Epidermal melanocyte (primary cell): ENCODE data around the gene RANBP1.

Experiments
- DNase-seq: peaks from one replicate; pipeline ENCODE4 v3.0.0; 2011; ENCODE audit warnings: low spot score; ENCODE audit not compliant: insufficient read length

RANBP1 gene

DNA sequence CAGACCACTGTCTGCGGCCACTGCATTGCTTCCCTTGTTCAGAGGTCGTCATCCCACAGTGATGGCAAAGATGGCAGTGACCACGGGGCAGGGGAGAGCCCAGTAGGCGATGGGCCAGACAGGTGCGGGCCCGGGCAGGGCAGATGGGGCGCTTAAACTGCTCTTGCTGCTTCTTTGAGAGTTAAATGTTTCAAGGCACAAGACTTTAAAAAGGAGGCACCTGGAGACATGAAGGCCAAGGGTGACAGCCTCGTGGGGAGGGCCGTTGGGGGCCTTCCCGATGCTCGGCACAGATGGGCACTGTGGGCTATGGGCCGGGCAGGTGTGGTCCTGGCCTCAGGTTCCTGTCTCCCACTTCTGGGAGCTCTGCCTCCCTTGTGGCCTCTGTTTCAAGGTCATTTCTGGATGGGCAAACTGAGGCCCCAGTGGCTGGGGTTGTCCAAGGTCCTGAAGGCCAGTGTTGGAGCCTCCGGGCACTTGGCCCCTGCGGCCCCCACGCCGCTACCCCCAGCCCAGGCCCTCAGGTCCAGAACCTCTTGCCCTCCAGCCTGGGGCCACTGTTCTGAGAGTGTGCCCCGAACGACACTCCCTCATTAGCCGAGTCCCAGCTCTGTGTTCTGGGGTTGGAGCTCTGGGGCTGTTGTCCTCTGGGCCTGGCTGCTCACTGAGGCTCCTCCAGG lies 51.9 kb downstream of the RANBP1 start:
- DNase-seq: no peak

DNA sequence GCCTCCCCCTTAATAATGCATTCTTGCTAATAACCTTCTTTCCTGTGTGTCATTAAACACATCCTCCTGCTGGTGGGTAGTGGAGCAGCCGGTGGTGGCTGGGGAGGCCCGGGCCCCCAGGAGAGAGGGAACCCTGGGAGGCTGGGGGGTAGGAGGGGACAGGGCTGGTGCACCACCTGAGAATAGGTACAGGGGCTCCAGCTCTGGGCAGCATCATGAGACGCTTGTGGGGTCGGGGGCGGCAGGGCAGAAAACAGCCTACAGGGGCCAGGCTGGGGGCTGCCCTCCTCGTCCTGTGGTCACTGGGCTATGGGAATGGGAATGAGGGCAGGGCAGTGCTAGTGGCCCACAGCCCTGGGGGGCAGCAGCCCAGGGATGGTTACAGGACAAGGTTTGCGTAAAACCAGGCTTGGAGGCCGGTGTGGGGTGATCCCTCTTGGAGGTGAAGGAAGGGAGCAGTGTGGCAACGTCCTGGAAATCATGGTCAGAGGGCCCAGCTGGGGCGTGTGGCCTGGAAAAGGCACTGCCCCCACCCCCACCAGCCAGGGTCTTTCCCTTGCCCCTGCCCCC lies 53.4 kb downstream of the RANBP1 start:
- DNase-seq: no peak

DNA sequence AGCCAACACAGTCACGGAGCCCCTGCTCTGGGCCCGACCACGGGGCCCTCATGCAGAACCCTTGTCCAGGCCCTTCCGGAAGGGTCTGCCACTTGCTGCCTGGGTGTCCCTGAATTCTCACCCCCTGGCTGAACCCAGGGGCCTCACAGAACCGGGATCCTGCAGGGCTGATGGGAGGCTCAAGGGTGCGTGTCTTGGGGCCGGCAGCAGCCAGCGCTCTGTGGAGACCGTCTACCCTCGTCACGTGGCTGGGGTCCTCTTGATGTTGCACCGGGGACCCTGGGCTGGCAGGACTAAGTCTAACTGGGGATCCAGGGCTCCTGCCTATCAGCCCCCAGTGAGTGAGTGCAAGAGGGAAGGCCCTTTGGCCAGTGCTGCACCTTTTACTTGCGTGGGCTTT lies 54.3 kb downstream of the RANBP1 start:
- DNase-seq: no peak

DNA sequence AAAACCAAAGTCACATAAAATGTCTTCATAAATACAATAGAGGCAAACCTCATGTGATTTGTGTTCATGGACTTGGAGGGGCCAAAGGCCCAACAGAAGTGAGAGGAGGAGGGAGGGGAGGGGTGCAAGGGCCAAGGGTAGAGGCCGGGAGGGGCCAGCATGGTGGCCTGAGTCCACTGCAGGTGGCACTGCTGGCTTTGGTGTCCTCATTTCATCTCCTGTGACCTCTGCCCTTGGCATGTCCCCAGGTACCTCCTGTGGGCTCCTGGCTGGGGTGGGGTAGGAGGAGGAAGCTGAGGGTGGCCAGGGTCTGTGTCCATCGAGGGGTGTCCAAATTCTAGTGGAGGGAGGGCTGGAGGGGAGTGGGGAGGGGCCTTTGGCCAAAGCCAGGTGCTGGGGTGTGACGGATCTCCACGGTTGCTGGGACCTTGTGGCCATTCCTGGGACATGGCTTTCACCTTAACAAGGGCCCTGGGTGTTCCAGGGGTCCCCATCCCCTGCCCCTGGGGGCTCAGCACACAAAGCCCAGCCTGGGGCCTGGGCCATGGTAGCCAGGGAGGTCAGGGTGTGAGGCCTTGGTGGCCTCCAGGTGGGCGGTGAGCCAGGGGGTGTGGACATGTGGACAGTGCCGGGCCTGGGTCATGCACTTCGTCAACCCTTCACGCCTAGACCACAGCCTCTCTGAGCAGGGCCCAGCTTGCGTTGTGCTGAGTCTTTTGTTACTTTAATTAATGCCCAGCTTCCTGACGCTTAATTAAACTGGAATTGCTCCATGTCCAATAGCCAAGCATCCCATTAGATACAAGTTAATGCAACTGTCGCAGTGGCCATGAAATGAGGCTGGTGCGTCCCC lies 55.6 kb downstream of the RANBP1 start:
- no peak for DNase-seq

- DNase-seq: no peak
These were observed 56.3 kb downstream of the RANBP1 start for GRCh38 chr22:20172141-20172613.

DNA sequence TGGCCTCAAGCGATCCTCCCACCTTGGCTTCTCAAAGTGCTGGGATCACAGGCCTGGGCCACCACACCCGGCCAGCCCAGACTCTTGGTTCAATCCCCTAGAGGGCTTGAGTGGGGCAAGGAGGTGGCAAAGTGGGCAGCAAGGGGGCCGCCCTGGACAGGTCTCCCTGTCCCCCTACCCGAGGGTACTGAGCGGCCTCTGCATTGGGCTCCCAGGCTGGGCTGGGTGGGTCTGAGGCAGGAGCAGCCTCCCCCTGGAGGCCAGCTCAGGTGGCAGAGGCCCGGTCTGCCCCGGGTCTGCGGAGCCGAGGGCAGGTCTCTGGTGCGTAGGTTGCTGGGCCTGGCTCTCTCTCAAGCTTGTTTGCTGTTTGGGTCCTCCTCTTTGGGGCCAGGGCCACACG lies 57.3 kb downstream of the RANBP1 start:
- DNase-seq: no peak

DNA sequence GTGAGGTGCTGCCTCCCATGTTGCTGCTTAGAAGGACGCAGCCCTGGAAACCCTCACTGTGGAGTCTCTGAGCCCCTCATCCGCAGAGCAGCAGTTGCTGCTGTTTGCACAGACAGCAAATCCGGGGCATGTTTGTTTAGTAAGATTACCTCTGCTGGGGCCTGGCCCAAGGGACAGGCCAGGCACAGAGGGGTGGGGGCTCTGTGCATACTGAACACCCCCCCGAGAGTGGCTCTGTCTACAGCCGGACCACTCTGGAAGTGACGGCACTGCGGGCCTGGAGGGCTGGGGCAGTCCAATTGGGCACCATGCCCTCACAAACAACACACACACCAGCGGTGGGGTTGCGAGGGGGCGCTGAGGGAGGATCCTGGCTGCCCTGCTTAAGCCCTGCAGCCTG lies 57.9 kb downstream of the RANBP1 start:
- DNase-seq: no peak

DNA sequence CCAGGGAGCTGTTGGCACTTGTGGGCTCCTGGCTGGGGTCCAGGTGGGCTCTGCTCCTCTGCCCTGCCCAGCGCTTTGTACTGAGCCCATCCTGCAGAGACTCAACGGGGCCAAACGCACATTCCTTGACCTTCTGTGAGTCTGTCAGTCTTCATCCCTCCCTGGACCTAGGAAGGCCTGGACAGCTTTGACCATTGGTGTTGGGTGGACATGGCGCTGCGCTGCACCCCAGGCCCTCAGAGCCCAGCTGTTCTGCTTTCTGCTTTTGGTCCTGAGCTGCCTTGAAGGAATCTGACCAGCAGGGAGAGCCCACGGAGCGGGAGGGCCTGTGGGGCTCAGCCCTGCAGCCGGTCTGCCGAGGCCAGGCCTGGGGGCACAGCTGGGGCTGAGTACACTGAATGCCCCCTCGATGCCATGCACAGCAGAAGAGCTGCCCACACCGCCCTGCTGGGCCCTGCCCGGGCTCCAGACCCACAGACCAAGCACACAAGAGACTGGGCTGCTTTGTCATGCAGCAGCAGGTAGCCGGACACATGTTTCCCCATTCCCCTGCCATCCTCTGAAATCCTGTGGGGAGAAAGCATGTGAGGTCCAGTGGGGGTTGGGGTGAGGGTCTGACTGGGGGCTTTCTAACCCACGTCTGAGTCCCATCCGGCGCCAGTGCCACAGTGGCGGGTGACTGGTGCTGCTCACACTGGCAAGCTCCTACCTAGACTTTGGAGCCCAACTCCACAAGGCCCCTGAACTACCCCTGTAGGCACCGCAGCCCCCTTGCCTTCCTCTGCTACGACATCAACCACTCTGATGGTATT lies 59.1 kb downstream of the RANBP1 start:
- no peak for DNase-seq

- no peak for DNase-seq
These were observed 59.6 kb downstream of the RANBP1 start for GRCh38 chr22:20175597-20175900.

DNA sequence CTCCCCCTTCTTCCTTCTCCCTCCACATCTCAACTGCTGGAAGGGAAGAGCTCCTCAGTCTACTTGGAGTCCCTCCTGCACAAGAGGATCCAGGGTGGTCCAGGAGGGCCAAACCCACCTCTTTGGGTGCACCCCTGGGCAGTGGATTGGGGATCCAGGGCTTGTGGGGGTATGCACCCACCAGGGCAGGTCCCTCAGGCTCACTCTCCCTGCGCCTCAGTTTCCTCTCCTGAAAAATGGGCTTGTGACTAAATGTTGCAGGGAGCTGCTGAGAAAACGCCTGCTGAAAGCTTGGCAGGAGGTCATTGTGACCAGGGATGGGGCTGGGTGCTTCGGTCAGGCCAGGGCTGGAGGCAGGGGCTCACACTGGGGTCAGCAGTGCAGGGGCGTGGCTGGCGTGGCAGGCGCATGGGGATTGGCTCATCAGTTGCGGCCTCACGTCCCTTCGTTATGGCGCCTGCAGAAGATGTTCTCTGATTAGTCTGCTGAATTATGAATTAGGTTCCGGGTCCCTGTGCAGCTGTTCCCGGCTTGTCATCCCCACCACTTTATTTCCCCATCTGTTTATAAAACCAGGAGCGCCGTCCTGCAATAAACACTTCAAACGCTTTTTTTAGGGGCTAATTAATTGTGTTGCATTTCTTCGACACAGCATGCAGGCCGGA lies 60.6 kb downstream of the RANBP1 start:
- no peak for DNase-seq
